OCI-M1 (cell line): ENCODE data around the gene HCST.
"Not testable (repeated sequence)": the region's sequence is repeated elsewhere in the genome, so short reads cannot be mapped to it uniquely, and the experiment has no call there.

Source experiments
- DNase-seq: peaks from one replicate; lab custom pipeline; 2025; lab: John Stamatoyannopoulos, UW

Gene HCST

GRCh38 chr19:35904311-35905068 lies 2.2 kb downstream of the HCST start:
- DNase-seq = no peak

GRCh38 chr19:35905178-35905727 lies 2.9 kb downstream of the HCST start:
- DNase-seq = peak; percentile 40

GRCh38 chr19:35907377-35907745 lies 5.0 kb downstream of the HCST start:
- no peak for DNase-seq

- DNase-seq = peak; percentile 24
These were observed 5.7 kb downstream of the HCST start, which contains the start of gene TYROBP for GRCh38 chr19:35908010-35908441. TSS of gene TYROBP (minus strand) at chr19:35908295. CDS start at chr19:35908228, 67 bp downstream.

GRCh38 chr19:35908973-35909683 lies 6.8 kb downstream of the HCST start:
- peak; percentile 99 for DNase-seq

GRCh38 chr19:35909684-35910035 lies 7.3 kb downstream of the HCST start:
- no peak for DNase-seq

GRCh38 chr19:35910355-35910754 lies 8.0 kb downstream of the HCST start:
- DNase-seq = not testable (repeated sequence)

GRCh38 chr19:35911173-35911572 lies 8.8 kb downstream of the HCST start:
- DNase-seq = peak; percentile 28

GRCh38 chr19:35911790-35912189 lies 9.5 kb downstream of the HCST start:
- no peak for DNase-seq

GRCh38 chr19:35913589-35913988 lies 11.3 kb downstream of the HCST start:
- DNase-seq = no peak

- no peak for DNase-seq
These were observed 13.1 kb downstream of the HCST start for GRCh38 chr19:35915443-35915842.

GRCh38 chr19:35919306-35919705 lies 17.0 kb downstream of the HCST start:
- no peak for DNase-seq

- DNase-seq = no peak
These were observed 18.7 kb downstream of the HCST start for GRCh38 chr19:35921012-35921411.

- DNase-seq = no peak
These were observed 23.2 kb downstream of the HCST start for GRCh38 chr19:35925501-35925900.

GRCh38 chr19:35928507-35928906 lies 26.2 kb downstream of the HCST start:
- DNase-seq = no peak

GRCh38 chr19:35929876-35930275 lies 27.5 kb downstream of the HCST start:
- no peak for DNase-seq

GRCh38 chr19:35931161-35931873 lies 29.0 kb downstream of the HCST start:
- peak; percentile 100 for DNase-seq

GRCh38 chr19:35931874-35932202 lies 29.5 kb downstream of the HCST start:
- DNase-seq = no peak

GRCh38 chr19:35932291-35932936 lies 30.1 kb downstream of the HCST start:
- no peak for DNase-seq

- DNase-seq = peak; percentile 58
These were observed 33.8 kb downstream of the HCST start, which contains the start of gene LRFN3 for GRCh38 chr19:35935911-35936737. TSS of gene LRFN3 (plus strand) at chr19:35936374. CDS start at chr19:35939426, 3,052 bp downstream.

- DNase-seq = no peak
These were observed 34.5 kb downstream of the HCST start for GRCh38 chr19:35936738-35937268.
